ENCODE results near the gene ADCY2. TPM values are rescaled to one million over a fixed set of nuclear protein-coding genes. Genes with fewer than 3 reads are reported as not detected.

The ADCY2 gene
- total and polyA plus RNA-seq, 8 donors = 0.29 to 7.5 (median 1.1) TPM

- DNase-seq = no peak
- TF ChIP-seq POLR2A (IDR thresholded peaks at IDR 0.05) (no peak), POLR2AphosphoS5 (IDR thresholded peaks at IDR 0.05) (no peak), EP300 (IDR thresholded peaks at IDR 0.05) (no peak)
- TF ChIP-seq, protein P1, sequence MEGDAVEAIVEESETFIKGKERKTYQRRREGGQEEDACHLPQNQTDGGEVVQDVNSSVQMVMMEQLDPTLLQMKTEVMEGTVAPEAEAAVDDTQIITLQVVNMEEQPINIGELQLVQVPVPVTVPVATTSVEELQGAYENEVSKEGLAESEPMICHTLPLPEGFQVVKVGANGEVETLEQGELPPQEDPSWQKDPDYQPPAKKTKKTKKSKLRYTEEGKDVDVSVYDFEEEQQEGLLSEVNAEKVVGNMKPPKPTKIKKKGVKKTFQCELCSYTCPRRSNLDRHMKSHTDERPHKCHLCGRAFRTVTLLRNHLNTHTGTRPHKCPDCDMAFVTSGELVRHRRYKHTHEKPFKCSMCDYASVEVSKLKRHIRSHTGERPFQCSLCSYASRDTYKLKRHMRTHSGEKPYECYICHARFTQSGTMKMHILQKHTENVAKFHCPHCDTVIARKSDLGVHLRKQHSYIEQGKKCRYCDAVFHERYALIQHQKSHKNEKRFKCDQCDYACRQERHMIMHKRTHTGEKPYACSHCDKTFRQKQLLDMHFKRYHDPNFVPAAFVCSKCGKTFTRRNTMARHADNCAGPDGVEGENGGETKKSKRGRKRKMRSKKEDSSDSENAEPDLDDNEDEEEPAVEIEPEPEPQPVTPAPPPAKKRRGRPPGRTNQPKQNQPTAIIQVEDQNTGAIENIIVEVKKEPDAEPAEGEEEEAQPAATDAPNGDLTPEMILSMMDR (IDR thresholded peaks at IDR 0.05) = no peak
- intact Hi-C loops (cut with DNase I; ENCODE audit: low total_unique reads) = no loop called here
- Histone ChIP-seq H3K4me1 (no peaks in the 10 kb centered on the region), H3K9me3 (no peaks in the 10 kb centered on the region), H3K36me3 (no peaks in the 10 kb centered on the region), H3K27ac (no peak overlapping the region), H3K27me3 (no peaks in the 10 kb centered on the region), H3K4me3 (no peak overlapping the region)
- WGBS, 5 donors = 78 to 88% (median 82%) methylated on average over 7 to 8 of the region's 8 CpGs
These were observed 40.6 kb downstream of the ADCY2 start for GRCh38 chr5:7436521-7436920.

- Histone ChIP-seq H3K4me1 (no peaks in the 10 kb centered on the region), H3K36me3 (no peaks in the 10 kb centered on the region), H3K4me3 (no peak overlapping the region), H3K27me3 (no peaks in the 10 kb centered on the region), H3K9me3 (no peaks in the 10 kb centered on the region), H3K27ac (no peak overlapping the region)
- WGBS, 5 donors = 93 to 100% (median 94%) methylated on average over 1 of the region's 1 CpG
- intact Hi-C loops (cut with DNase I; ENCODE audit: low total_unique reads) = no loop called here
- TF ChIP-seq, protein P1 (IDR thresholded peaks at IDR 0.05) = no peak
- no peak for DNase-seq
These were observed 41.9 kb downstream of the ADCY2 start for GRCh38 chr5:7437836-7438235.

DNA sequence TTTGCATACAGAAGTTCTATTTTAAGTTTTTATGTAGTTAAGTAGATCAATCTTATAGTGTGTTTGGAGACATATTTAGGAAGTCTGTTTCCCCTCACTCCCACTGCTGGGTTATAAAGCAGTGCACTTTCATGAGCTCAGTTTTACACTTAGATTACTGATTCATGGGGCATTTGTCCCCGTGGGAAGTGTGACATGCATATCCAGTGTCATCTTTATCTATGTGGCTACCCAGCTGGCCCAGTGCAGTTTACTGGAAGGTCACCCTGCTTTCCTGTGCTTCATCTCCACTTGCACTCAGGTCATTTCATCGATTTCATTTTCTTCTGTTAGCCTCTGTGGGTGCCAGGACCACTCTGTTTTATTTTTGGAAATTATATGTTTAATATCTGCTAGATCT is 49.1 kb downstream of the ADCY2 start:
- H3K36me3 ChIP-seq = no peaks in the 10 kb centered on the region
- TF ChIP-seq, protein P1 (IDR thresholded peaks at IDR 0.05) = no peak
- TF ChIP-seq POLR2A (IDR thresholded peaks at IDR 0.05) (no peak), POLR2AphosphoS5 (IDR thresholded peaks at IDR 0.05) (no peak), EP300 (IDR thresholded peaks at IDR 0.05) (no peak)
- DNase-seq = no peak
- no peaks in the 10 kb centered on the region for H3K9me3 ChIP-seq
- 50 to 58% (median 51%) methylated on average over 2 of the region's 2 CpGs for WGBS, 5 donors
- no peak overlapping the region for H3K4me3 ChIP-seq
- no peaks in the 10 kb centered on the region for H3K27me3 ChIP-seq
- no peaks in the 10 kb centered on the region for H3K4me1 ChIP-seq
- no peak overlapping the region for H3K27ac ChIP-seq
- intact Hi-C loops (cut with DNase I; ENCODE audit: low total_unique reads) = no loop called here

DNA sequence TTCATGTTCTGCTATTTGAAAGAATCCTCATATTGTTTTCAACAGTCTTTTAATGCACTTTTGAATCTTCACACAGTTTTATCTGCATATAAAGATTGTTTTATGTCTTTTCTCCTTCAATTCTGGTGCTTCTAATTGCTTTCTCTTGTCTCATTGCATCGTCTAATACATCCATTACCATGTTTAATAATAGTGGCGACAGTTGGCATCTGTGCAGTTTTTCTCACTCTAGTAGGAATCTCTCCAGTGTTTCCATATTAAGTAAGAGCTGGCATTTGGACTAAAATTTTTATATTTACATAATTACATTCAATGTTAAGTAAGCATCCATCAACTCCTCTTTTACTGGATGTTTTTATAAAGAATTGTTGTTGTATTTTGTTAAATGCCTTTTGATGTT is 49.9 kb downstream of the ADCY2 start:
- no peaks in the 10 kb centered on the region for H3K27me3 ChIP-seq
- peaks cover 0 to 4% (median 0%) of the 10 kb centered on the region in 4 donors for H3K9me3 ChIP-seq
- WGBS, 5 donors = 71 to 86% (median 78%) methylated on average over 2 of the region's 2 CpGs
- intact Hi-C loops (cut with DNase I; ENCODE audit: low total_unique reads) = no loop called here
- H3K4me3 ChIP-seq = no peak overlapping the region
- no peak for DNase-seq
- no peaks in the 10 kb centered on the region for H3K4me1 ChIP-seq
- no peaks in the 10 kb centered on the region for H3K36me3 ChIP-seq
- no peak overlapping the region for H3K27ac ChIP-seq
- TF ChIP-seq EP300 (IDR thresholded peaks at IDR 0.05) (no peak), POLR2AphosphoS5 (IDR thresholded peaks at IDR 0.05) (no peak), POLR2A (IDR thresholded peaks at IDR 0.05) (no peak)
- TF ChIP-seq, protein P1 (IDR thresholded peaks at IDR 0.05) = no peak

Data from stomach (tissue), 9 donors.